ENCODE data around the gene CHST3. TPM values are rescaled to one million over a fixed set of nuclear protein-coding genes. Genes with fewer than 3 reads are reported as not detected.
"Not testable (repeated sequence)": the region's sequence is repeated elsewhere in the genome, so short reads cannot be mapped to it uniquely, and the experiment has no call there.

CHST3 gene
- total RNA-seq, 4 donors from 2014 or later = 24.1 to 43.0 (median 38.7) TPM

GRCh38 chr10:71963351-71964097 is 671 bp upstream of the CHST3 start:
- TF ChIP-seq POLR2AphosphoS5 (IDR thresholded peaks at IDR 0.05) (peak; percentile 88 to 93), CTCF (IDR thresholded peaks at IDR 0.05) (no peak), EP300 (IDR thresholded peaks at IDR 0.05) (peak; percentile 86), POLR2A (IDR thresholded peaks at IDR 0.05; ENCODE audit: low read depth) (peak; percentile 41)
- H3K27me3 ChIP-seq = no peaks in the 10 kb centered on the region
- H3K36me3 ChIP-seq = no peaks in the 10 kb centered on the region
- no peaks in the 10 kb centered on the region for H3K9me3 ChIP-seq
- intact Hi-C loops (cut with DNase I) = loop anchor here (2.0 kb wide), 1 partner anchor 45 kb away; no protein-coding TSS in a partner anchor
- WGBS = 11% methylated on average over 19 of the region's 42 CpGs
- H3K4me3 ChIP-seq = peak overlapping the region; percentile 68 to 94 (median 78)
- no peak for DNase-seq (ENCODE audit: extremely low spot score)
- peak overlapping the region; percentile 94 to 100 (median 98) for H3K27ac ChIP-seq (replicated peaks in 1 of 4)
- H3K4me1 ChIP-seq = peaks cover 37 to 57% (median 52%) of the 10 kb centered on the region in 4 donors

GRCh38 chr10:71964743-71965515 is 734 bp downstream of the CHST3 start:
- Histone ChIP-seq H3K4me1 (peaks cover 50 to 72% (median 66%) of the 10 kb centered on the region in 4 donors), H3K9me3 (no peaks in the 10 kb centered on the region), H3K27me3 (no peaks in the 10 kb centered on the region), H3K36me3 (no peaks in the 10 kb centered on the region), H3K4me3 (peak overlapping the region; percentile 68 to 94 (median 78)), H3K27ac (replicated peaks in 1 of 4) (peak overlapping the region; percentile 94 to 100 (median 98))
- no peak for DNase-seq (ENCODE audit: extremely low spot score)
- under 1% methylated on average over 40 of the region's 48 CpGs for WGBS
- intact Hi-C loops (cut with DNase I) = loop anchor here (2.0 kb wide), 1 partner anchor 44 kb away; no protein-coding TSS in a partner anchor
- TF ChIP-seq POLR2A (IDR thresholded peaks at IDR 0.05; ENCODE audit: low read depth) = peak; percentile 44
- peak; percentile 32 to 85 for TF ChIP-seq POLR2AphosphoS5 (IDR thresholded peaks at IDR 0.05)
- no peak for TF ChIP-seq EP300 (IDR thresholded peaks at IDR 0.05)
- TF ChIP-seq CTCF (IDR thresholded peaks at IDR 0.05) = no peak

DNA sequence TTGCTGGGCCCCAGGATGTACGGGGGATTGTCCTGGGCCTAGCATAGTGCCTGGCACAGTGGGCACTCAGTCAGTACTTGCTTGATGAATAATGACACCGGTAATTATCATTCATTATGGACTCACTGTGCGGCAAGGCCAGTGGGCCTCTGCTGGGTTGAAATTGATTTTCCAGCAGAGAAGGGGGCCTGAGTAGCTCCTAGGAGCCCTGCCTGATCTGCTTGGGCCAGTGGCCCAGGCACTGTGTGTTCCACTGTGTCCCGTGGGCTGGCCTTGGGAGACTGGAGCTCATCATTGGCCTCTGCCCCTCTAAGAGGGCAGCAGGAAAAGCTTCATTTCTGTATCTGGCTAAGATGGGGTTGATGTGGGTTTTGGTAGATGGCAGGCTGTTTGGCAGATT is 1.4 kb downstream of the CHST3 start:
- H3K36me3 ChIP-seq = no peaks in the 10 kb centered on the region
- H3K27ac ChIP-seq (replicated peaks in 1 of 4) = peak overlapping the region; percentile 94 to 100 (median 98)
- no peaks in the 10 kb centered on the region for H3K27me3 ChIP-seq
- 29% methylated on average over 4 of the region's 4 CpGs for WGBS
- peak overlapping the region; percentile 68 to 94 (median 78) for H3K4me3 ChIP-seq
- intact Hi-C loops (cut with DNase I) = loop anchor here (2.0 kb wide), 1 partner anchor 43 kb away; no protein-coding TSS in a partner anchor
- H3K9me3 ChIP-seq = no peaks in the 10 kb centered on the region
- TF ChIP-seq POLR2AphosphoS5 (IDR thresholded peaks at IDR 0.05) (peak in 1 of 2 donors; percentile 49), EP300 (IDR thresholded peaks at IDR 0.05) (no peak)
- peaks cover 56 to 78% (median 73%) of the 10 kb centered on the region in 4 donors for H3K4me1 ChIP-seq
- DNase-seq (ENCODE audit: extremely low spot score) = no peak

DNA sequence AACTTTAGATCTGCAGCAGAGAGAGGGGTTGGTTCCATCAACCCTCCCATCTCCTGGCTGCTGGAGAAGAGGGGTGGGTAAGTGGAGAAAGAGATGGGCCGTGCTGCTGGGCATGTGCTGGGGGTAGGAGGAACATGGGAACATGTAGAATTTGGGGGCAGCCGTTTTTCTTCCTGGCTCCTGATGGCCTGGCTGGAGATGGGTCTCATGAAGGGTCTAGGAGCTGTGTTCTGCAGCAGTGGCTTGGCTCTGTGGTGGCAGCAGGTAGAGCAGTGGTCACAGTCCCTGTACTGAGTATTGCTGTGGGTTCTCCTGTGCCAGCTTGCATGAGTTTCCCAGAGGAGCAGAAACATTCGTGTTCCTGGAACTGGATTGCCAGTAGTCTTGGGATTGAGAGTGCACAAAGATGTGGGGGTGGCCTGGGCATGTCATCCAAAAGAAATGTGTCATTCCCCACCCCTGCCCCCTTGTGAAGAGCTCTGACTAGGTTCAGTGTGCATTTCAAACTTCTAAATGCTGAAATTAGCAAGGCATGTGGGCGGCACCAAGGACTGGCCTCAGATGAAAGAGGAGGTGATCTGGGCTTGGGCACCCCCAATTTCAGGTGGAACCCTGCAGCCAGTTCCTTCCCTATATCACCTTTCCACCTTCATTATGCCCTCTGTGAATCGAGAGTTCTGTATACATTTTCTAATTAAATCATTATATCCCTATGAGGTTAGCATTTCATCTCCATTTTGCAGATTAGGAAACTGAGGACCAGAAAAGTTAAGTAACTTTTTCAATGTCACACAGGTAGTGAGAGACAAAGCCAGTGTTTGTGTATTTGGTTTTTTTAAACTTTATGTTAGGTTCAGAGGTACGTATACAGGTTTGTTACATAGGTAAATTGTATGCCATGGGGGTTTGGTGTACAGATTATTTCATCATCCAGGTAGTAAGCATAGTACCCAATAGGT is 2.1 kb downstream of the CHST3 start:
- Histone ChIP-seq H3K36me3 (no peaks in the 10 kb centered on the region), H3K27me3 (no peaks in the 10 kb centered on the region), H3K9me3 (no peaks in the 10 kb centered on the region), H3K27ac (replicated peaks in 1 of 4) (peak overlapping the region; percentile 94 to 100 (median 98)), H3K4me1 (peaks cover 63 to 85% (median 80%) of the 10 kb centered on the region in 4 donors), H3K4me3 (peak overlapping the region; percentile 68 to 94 (median 78))
- WGBS = 58% methylated on average over 6 of the region's 6 CpGs
- no peak for DNase-seq (ENCODE audit: extremely low spot score)
- intact Hi-C loops (cut with DNase I) = no loop called here
- no peak for TF ChIP-seq EP300 (IDR thresholded peaks at IDR 0.05)
- TF ChIP-seq CTCF (IDR thresholded peaks at IDR 0.05) = no peak
- TF ChIP-seq POLR2A (IDR thresholded peaks at IDR 0.05; ENCODE audit: low read depth) = no peak
- TF ChIP-seq POLR2AphosphoS5 (IDR thresholded peaks at IDR 0.05) = no peak

- peaks cover 74 to 99% (median 91%) of the 10 kb centered on the region in 4 donors for H3K4me1 ChIP-seq
- H3K9me3 ChIP-seq; DNase-seq (ENCODE audit: extremely low spot score); H3K27me3 ChIP-seq; intact Hi-C loops (cut with DNase I); H3K36me3 ChIP-seq; H3K27ac ChIP-seq (replicated peaks in 1 of 4); H3K4me3 ChIP-seq: not testable (repeated sequence)
- 88% methylated on average over 8 of the region's 8 CpGs for WGBS
These were observed 3.8 kb downstream of the CHST3 start for GRCh38 chr10:71967958-71968357.
